PC-9 (cell line): ENCODE results near the gene IL5RA. TPM values are rescaled to one million over a fixed set of nuclear protein-coding genes. Genes with fewer than 3 reads are reported as not detected.

Source experiments
- BruUV-seq: library from RNA; stranded (reverse); fragments of 400-500 nt; replicated peaks from 2 replicates; lab custom pipeline; 2021; lab: Mats Ljungman, UMichigan
- CTCF ChIA-PET: fragments of 300-600 bp; sonication (Branson Sonifier 250); formaldehyde crosslinking; loops from one replicate; lab custom pipeline; 2022; ENCODE audit warnings: antibody characterized with exemption; lab: Charles Lee
- POLR2A ChIA-PET: fragments of 300-600 bp; sonication (Branson Sonifier 250); formaldehyde crosslinking; loops from one replicate; lab custom pipeline; 2022; ENCODE audit warnings: antibody characterized with exemption; ENCODE audit not compliant: unreplicated experiment; lab: Charles Lee
- DNase-seq, 2 experiments: peaks; one replicate each; pipeline versions ENCODE4 v3.0.0 to v3.0.0-alpha.2; 2015 to 2022; ENCODE audit warnings: mixed read lengths in 1 of 2
- H2AFZ ChIP-seq: fragments of 200-600 bp; sonication (generic); 2 replicates; pipeline ENCODE4 v1.8.1; 2017; ENCODE audit warnings: antibody characterized with exemption
- H3F3A ChIP-seq: fragments of 200-600 bp; sonication (generic); 2 replicates; pipeline ENCODE4 v1.8.1; 2017; ENCODE audit warnings: antibody characterized with exemption, mild to moderate bottlenecking, low read depth; ENCODE audit not compliant: insufficient read depth
- H3K27ac ChIP-seq: fragments of 200-600 bp; sonication (generic); 2 replicates; pipeline ENCODE4 v1.6.1; 2016; ENCODE audit warnings: mixed run types
- H3K27me3 ChIP-seq: fragments of 200-600 bp; sonication (generic); 2 replicates; pipeline ENCODE4 v1.6.1; 2016; ENCODE audit warnings: low read depth, mixed run types; ENCODE audit not compliant: insufficient read depth
- H3K36me3 ChIP-seq: fragments of 200-600 bp; sonication (generic); 2 replicates; pipeline ENCODE4 v1.6.1; 2016; ENCODE audit warnings: low read depth, mixed run types
- H3K4me1 ChIP-seq: fragments of 200-600 bp; sonication (generic); replicated peaks from 2 replicates; pipeline ENCODE4 v1.6.1; 2016; ENCODE audit warnings: mixed run types; ENCODE audit not compliant: insufficient read depth
- H3K4me2 ChIP-seq: fragments of 200-600 bp; sonication (generic); 2 replicates; pipeline ENCODE4 v1.6.1; 2017; ENCODE audit warnings: mixed run types
- H3K4me3 ChIP-seq: fragments of 200-600 bp; sonication (generic); 2 replicates; pipeline ENCODE4 v1.6.1; 2016; ENCODE audit warnings: mixed run types
- H3K79me2 ChIP-seq: fragments of 200-600 bp; sonication (generic); 2 replicates; pipeline ENCODE4 v1.6.1; 2017; ENCODE audit warnings: low read depth, mixed run types
- H3K9me2 ChIP-seq: fragments of 200-600 bp; sonication (generic); 2 replicates; pipeline ENCODE4 v1.8.1; 2017; ENCODE audit warnings: mild to moderate bottlenecking; ENCODE audit not compliant: insufficient read depth
- H3K9me3 ChIP-seq: fragments of 200-600 bp; sonication (generic); 2 replicates; pipeline ENCODE4 v1.8.1; 2016; ENCODE audit warnings: low read depth; ENCODE audit not compliant: insufficient read depth
- H4K20me1 ChIP-seq: fragments of 200-600 bp; sonication (generic); 2 replicates; pipeline ENCODE4 v1.8.1; 2017; ENCODE audit not compliant: insufficient read depth
- CTCF ChIP-seq: fragments of 200-600 bp; sonication (generic); conservative IDR thresholded peaks from 2 replicates; pipeline ENCODE4 v1.6.1; 2017; ENCODE audit warnings: mixed run types, antibody characterized with exemption, mild to moderate bottlenecking, moderate library complexity
- EZH2 ChIP-seq: fragments of 200-600 bp; sonication (generic); IDR thresholded peaks from 2 replicates; pipeline ENCODE4 v1.8.0; 2017; ENCODE audit warnings: antibody characterized with exemption, low read depth
- intact Hi-C: fragments of 100-400 bp; cut with micrococcal nuclease; formaldehyde crosslinking; loops from one replicate; pipeline ENCODE4 v1.10.0; 2022; ENCODE audit not compliant: unreplicated experiment
- total RNA-seq: library from RNA; stranded (reverse); gene quantifications from 2 replicates; pipeline ENCODE4 v1.2.3, GENCODE V29; 2021

The IL5RA gene
- total RNA-seq, 1 experiment from 2014 or later = not detected

GRCh38 chr3:3020209-3020608 is 90.0 kb downstream of the IL5RA start:
- ChIA-PET CTCF (no interaction called here), POLR2A (no interaction called here)
- Histone ChIP-seq H3K36me3 (no peaks in the 10 kb centered on the region), H3F3A (no peaks in the 10 kb centered on the region), H3K9me2 (no peaks in the 10 kb centered on the region), H3K4me2 (no peak overlapping the region), H3K9me3 (no peaks in the 10 kb centered on the region), H3K79me2 (no peaks in the 10 kb centered on the region), H3K27me3 (no peaks in the 10 kb centered on the region), H3K27ac (no peak overlapping the region), H3K4me1 (no peaks in the 10 kb centered on the region), H4K20me1 (no peaks in the 10 kb centered on the region), H2AFZ (no peak overlapping the region), H3K4me3 (no peak overlapping the region)
- no peak for TF ChIP-seq CTCF
- TF ChIP-seq EZH2 = no peak
- intact Hi-C loops = no loop called here
- BruUV-seq = no TSS peak
- no peak for DNase-seq

Other genes with a start within 250 kb of the IL5RA start
- 21.2 and 22.5 TPM in 2 replicates for gene TRNT1, start 16.6 kb upstream of the IL5RA start, total RNA-seq
- gene CRBN, start 69.3 kb upstream of the IL5RA start, total RNA-seq = 26.4 and 34.9 TPM in 2 replicates